Calu3 (cell line): ENCODE data around the gene SH3BP5. TPM values are rescaled to one million over a fixed set of nuclear protein-coding genes. Genes with fewer than 3 reads are reported as not detected.

Source experiments
- BruUV-seq: library from RNA; stranded (reverse); fragments of 400-500 nt; replicated peaks from 2 replicates; lab custom pipeline; 2021; lab: Mats Ljungman, UMichigan
- CTCF ChIA-PET: fragments of 300-600 bp; sonication (Branson Sonifier 250); formaldehyde crosslinking; loops from one replicate; lab custom pipeline; 2022; ENCODE audit warnings: antibody characterized with exemption; lab: Charles Lee
- DNase-seq: peaks from one replicate; pipeline ENCODE4 v3.0.0; 2022
- H3K27ac Mint-ChIP-seq: one replicate; pipeline ENCODE4 v1.8.0; 2022; ENCODE audit warnings: mixed read lengths; ENCODE audit not compliant: unreplicated experiment
- H3K27me3 Mint-ChIP-seq: one replicate; pipeline ENCODE4 v1.8.0; 2022; ENCODE audit warnings: mixed read lengths; ENCODE audit not compliant: unreplicated experiment
- H3K36me3 Mint-ChIP-seq: one replicate; pipeline ENCODE4 v1.8.0; 2022; ENCODE audit warnings: mild to moderate bottlenecking, moderate library complexity, mixed read lengths; ENCODE audit not compliant: insufficient read depth, unreplicated experiment
- H3K4me1 Mint-ChIP-seq: one replicate; pipeline ENCODE4 v1.8.0; 2022; ENCODE audit warnings: mild to moderate bottlenecking, low read depth, mixed read lengths; ENCODE audit not compliant: unreplicated experiment
- H3K4me3 Mint-ChIP-seq: one replicate; pipeline ENCODE4 v1.8.0; 2022; ENCODE audit warnings: mild to moderate bottlenecking, low read depth, moderate library complexity, mixed read lengths; ENCODE audit not compliant: unreplicated experiment
- H3K9me3 Mint-ChIP-seq: one replicate; pipeline ENCODE4 v1.8.0; 2022; ENCODE audit warnings: low read depth, mixed read lengths; ENCODE audit not compliant: unreplicated experiment
- CTCF ChIP-seq: fragments of 200-600 bp; IDR thresholded peaks from one replicate; pipeline ENCODE4 v1.8.0; 2022; ENCODE audit warnings: antibody characterized with exemption; ENCODE audit not compliant: unreplicated experiment
- intact Hi-C: fragments of 100-400 bp; cut with micrococcal nuclease; formaldehyde crosslinking; loops from one replicate; pipeline ENCODE4 v1.10.0; 2022; ENCODE audit not compliant: unreplicated experiment
- total RNA-seq: library from RNA; stranded (reverse); gene quantifications from 2 replicates; pipeline ENCODE4 v1.2.3, GENCODE V29; 2022

The SH3BP5 gene
- total RNA-seq, 1 experiment from 2014 or later = 4.0 TPM

- no peak overlapping the region for H3K27ac Mint-ChIP-seq
- intact Hi-C loops = no loop called here
- BruUV-seq = no TSS peak
- H3K27me3 Mint-ChIP-seq = no peaks in the 10 kb centered on the region
- H3K9me3 Mint-ChIP-seq = no peaks in the 10 kb centered on the region
- no peaks in the 10 kb centered on the region for H3K36me3 Mint-ChIP-seq
- peaks cover 17% of the 10 kb centered on the region for H3K4me1 Mint-ChIP-seq
- TF ChIP-seq CTCF = no peak
- no peak for DNase-seq
- CTCF ChIA-PET = no interaction called here
- no peak overlapping the region for H3K4me3 Mint-ChIP-seq
Observed at GRCh38 chr3:15283702-15284101, 48.7 kb downstream of the SH3BP5 start.

GRCh38 chr3:15281817-15282216, 50.6 kb downstream of the SH3BP5 start:
- no TSS peak for BruUV-seq
- Mint-ChIP-seq H3K27ac (no peak overlapping the region), H3K9me3 (no peaks in the 10 kb centered on the region), H3K4me3 (no peak overlapping the region), H3K36me3 (no peaks in the 10 kb centered on the region), H3K4me1 (peaks cover 17% of the 10 kb centered on the region), H3K27me3 (no peaks in the 10 kb centered on the region)
- no peak for DNase-seq
- intact Hi-C loops = no loop called here
- no peak for TF ChIP-seq CTCF
- CTCF ChIA-PET = interaction anchor here (1.0 to 1.6 kb wide), 2 partner anchors 14 to 51 kb away, joined by 4 to 5 read pairs; partner anchors contain the start of gene SH3BP5

- Mint-ChIP-seq H3K9me3 (no peaks in the 10 kb centered on the region), H3K4me3 (no peak overlapping the region), H3K27me3 (no peaks in the 10 kb centered on the region), H3K27ac (no peak overlapping the region), H3K36me3 (no peaks in the 10 kb centered on the region), H3K4me1 (peaks cover 17% of the 10 kb centered on the region)
- no peak for TF ChIP-seq CTCF
- CTCF ChIA-PET = interaction anchor here (0.7 to 1.6 kb wide), 4 partner anchors 13 to 324 kb away, joined by 3 to 5 read pairs (median 4); partner anchors contain the start of gene SH3BP5
- peak; percentile 32 for DNase-seq
- intact Hi-C loops = no loop called here
- no TSS peak for BruUV-seq
Observed at GRCh38 chr3:15280853-15281532, 51.4 kb downstream of the SH3BP5 start.

- peaks cover 17% of the 10 kb centered on the region for H3K4me1 Mint-ChIP-seq
- CTCF ChIA-PET = no interaction called here
Observed at GRCh38 chr3:15279671-15280402, 52.5 kb downstream of the SH3BP5 start.

More at GRCh38 chr3:15279671-15280402, 52.5 kb downstream of the SH3BP5 start:
- Mint-ChIP-seq H3K9me3 (no peaks in the 10 kb centered on the region), H3K4me3 (no peak overlapping the region), H3K27ac (no peak overlapping the region), H3K27me3 (no peaks in the 10 kb centered on the region), H3K36me3 (no peaks in the 10 kb centered on the region)
- BruUV-seq = no TSS peak
- intact Hi-C loops = no loop called here
- no peak for TF ChIP-seq CTCF
- DNase-seq = no peak
